HepG2 (cell line): ENCODE data around the gene R3HDM4. TPM values are rescaled to one million over a fixed set of nuclear protein-coding genes. Genes with fewer than 3 reads are reported as not detected.

Experiments used
- BCLAF1 ChIP-seq: fragments of 450-650 bp; IDR thresholded peaks from 2 replicates; pipeline ENCODE4 v1.6.1; 2017; ENCODE audit warnings: mild to moderate bottlenecking
- ELK4 ChIP-seq: sonication (generic); formaldehyde crosslinking; IDR thresholded peaks from 2 replicates; pipeline ENCODE4 v1.9.0; 2021; ENCODE audit warnings: missing genetic modification reagents, borderline replicate concordance
- FOXJ3 ChIP-seq: sonication (generic); formaldehyde crosslinking; IDR thresholded peaks from 2 replicates; pipeline ENCODE4 v1.4.0; 2020; ENCODE audit warnings: missing genetic modification reagents, mild to moderate bottlenecking, borderline replicate concordance
- GLMP ChIP-seq: sonication (generic); formaldehyde crosslinking; IDR thresholded peaks from 2 replicates; pipeline ENCODE4 v1.9.0; 2021; ENCODE audit warnings: missing genetic modification reagents, mild to moderate bottlenecking, borderline replicate concordance
- SATB2 ChIP-seq: sonication (generic); formaldehyde crosslinking; IDR thresholded peaks from 2 replicates; pipeline ENCODE4 v1.5.0; 2020; ENCODE audit warnings: missing genetic modification reagents
- SMARCE1 ChIP-seq: fragments of 450-650 bp; IDR thresholded peaks from 2 replicates; pipeline ENCODE4 v1.6.1; 2017; ENCODE audit warnings: borderline replicate concordance
- TBX3 ChIP-seq: fragments of 450-650 bp; IDR thresholded peaks from 2 replicates; pipeline ENCODE4 v1.6.1; 2017; ENCODE audit warnings: antibody characterized with exemption, mild to moderate bottlenecking, inconsistent platforms, borderline replicate concordance
- ZBED4 ChIP-seq: sonication (generic); formaldehyde crosslinking; IDR thresholded peaks from 2 replicates; pipeline ENCODE4 v1.4.0; 2020; ENCODE audit warnings: missing genetic modification reagents, borderline replicate concordance
- ZMYM4 ChIP-seq: sonication (generic); formaldehyde crosslinking; IDR thresholded peaks from 2 replicates; pipeline ENCODE4 v1.8.1; 2023; ENCODE audit warnings: mild to moderate bottlenecking, missing genetic modification reagents
- ZNF143 ChIP-seq: sonication (generic); formaldehyde crosslinking; IDR thresholded peaks from 2 replicates; pipeline ENCODE4 v1.4.0; 2020; ENCODE audit warnings: missing genetic modification reagents
- ZNF20 ChIP-seq: sonication (generic); formaldehyde crosslinking; IDR thresholded peaks from 2 replicates; pipeline ENCODE4 v1.4.0; 2020; ENCODE audit warnings: mild to moderate bottlenecking, moderate library complexity, missing genetic modification reagents
- ZNF275 ChIP-seq: sonication (generic); formaldehyde crosslinking; IDR thresholded peaks from 2 replicates; pipeline ENCODE4 v1.8.0; 2022; ENCODE audit warnings: missing genetic modification reagents, mild to moderate bottlenecking, inconsistent platforms, borderline replicate concordance
- ZNF432 ChIP-seq: sonication (generic); formaldehyde crosslinking; IDR thresholded peaks from 2 replicates; pipeline ENCODE4 v1.5.0; 2020; ENCODE audit warnings: missing genetic modification reagents, mild to moderate bottlenecking, borderline replicate concordance
- ZNF558 ChIP-seq: sonication (generic); formaldehyde crosslinking; IDR thresholded peaks from 2 replicates; pipeline ENCODE4 v1.9.0; 2022; ENCODE audit warnings: mild to moderate bottlenecking, missing genetic modification reagents, borderline replicate concordance
- ZNF562 ChIP-seq: sonication (generic); formaldehyde crosslinking; IDR thresholded peaks from 2 replicates; pipeline ENCODE4 v1.8.0; 2022; ENCODE audit warnings: missing genetic modification reagents, borderline replicate concordance
- ZNF567 ChIP-seq: sonication (generic); formaldehyde crosslinking; IDR thresholded peaks from 2 replicates; pipeline ENCODE4 v1.8.1; 2023; ENCODE audit warnings: mild to moderate bottlenecking, missing genetic modification reagents, borderline replicate concordance
- ZZZ3 ChIP-seq: sonication (generic); formaldehyde crosslinking; IDR thresholded peaks from 2 replicates; pipeline ENCODE4 v1.4.0; 2020; ENCODE audit warnings: missing genetic modification reagents, mild to moderate bottlenecking, borderline replicate concordance
- polyA plus RNA-seq, 8 experiments: library from polyadenylated mRNA; depleted of rRNA in 3 of 8; stranded (reverse) in 7 of 8; unstranded in 1 of 8; fragments of >200 nt; fragmentation: Illumina TruSeq in 4 of 8; extraction: Trizol in 4 of 8; gene quantifications; 2 replicates each; pipeline versions ENCODE4 v1.2.1 to v1.2.3, GENCODE V29; 2011 to 2016; ENCODE audit warnings: low read depth in 4 of 8, missing spikeins in 1 of 8, mixed read lengths in 1 of 8; ENCODE audit not compliant: insufficient read depth in 1 of 8
- total RNA-seq, 5 experiments: library from RNA; depleted of rRNA; stranded (reverse); fragments of >200 nt; fragmentation: Illumina TruSeq; extraction: Trizol; gene quantifications; 2 replicates each; pipeline ENCODE4 v1.2.3, GENCODE V29; 2016; ENCODE audit warnings: low read depth in 1 of 5

R3HDM4 gene
- total and polyA plus RNA-seq, 2 of the 13 experiments (the other 11 are each of a cell fraction or from before 2014, with no cell fraction given): 26.2 to 26.9 TPM

GRCh38 chr19:917323-918151 lies 4.5 kb upstream of the R3HDM4 start, which contains the start of gene KISS1R (continued):
- no peak for TF ChIP-seq ZZZ3 (CRISPR knock-in tag)
- no peak for TF ChIP-seq SMARCE1
- no peak for TF ChIP-seq BCLAF1
- no peak for TF ChIP-seq ELK4
- TF ChIP-seq ZBED4: peak; percentile 42; the same call in 1 of the 2 replicates
- no peak for TF ChIP-seq TBX3
- TF ChIP-seq ZNF20: no peak
- peak; percentile 69; the same call in 1 of the 2 replicates for TF ChIP-seq ZNF558
- no peak for TF ChIP-seq SATB2 (CRISPR knock-in tag)
- no peak; the same call in none of the 2 replicates for TF ChIP-seq ZNF275 (CRISPR knock-in tag)
- peak; percentile 40 for TF ChIP-seq ZNF143 (CRISPR knock-in tag)
- no peak for TF ChIP-seq ZNF432 (CRISPR knock-in tag)
- no peak for TF ChIP-seq ZNF562
- 0 out of 2 replicates have a peak, but pooled peaks have one; percentile 31 for TF ChIP-seq FOXJ3 (CRISPR knock-in tag)
- TF ChIP-seq ZMYM4: no peak; the same call in 1 of the 2 replicates
- no peak for TF ChIP-seq ZNF567 (CRISPR knock-in tag)
- no peak for TF ChIP-seq GLMP
